Immature natural killer cell (primary cell): ENCODE data around the gene RNFT2. TPM values are rescaled to one million over a fixed set of nuclear protein-coding genes. Genes with fewer than 3 reads are reported as not detected.

Experiments
- DNase-seq, 3 donors: peaks; one replicate each; pipeline ENCODE4 v3.0.0; 2022; ENCODE audit warnings: mixed read lengths in 1 of 3
- H3K27ac Mint-ChIP-seq, 6 donors: one replicate each; pipeline ENCODE4 v1.8.0; 2020; ENCODE audit warnings: mixed read lengths in 6 of 6, mild to moderate bottlenecking in 5 of 6, inconsistent platforms in 4 of 6, moderate library complexity in 3 of 6
- H3K27me3 Mint-ChIP-seq, 3 donors: one replicate each; pipeline ENCODE4 v1.8.0; 2020 to 2021; ENCODE audit warnings: low read depth in 3 of 3, mild to moderate bottlenecking in 3 of 3, mixed read lengths in 3 of 3, moderate library complexity in 3 of 3, inconsistent platforms in 1 of 3
- H3K36me3 Mint-ChIP-seq, 3 donors: one replicate each; pipeline ENCODE4 v1.8.0; 2020; ENCODE audit warnings: mixed read lengths in 3 of 3, inconsistent platforms in 2 of 3, mild to moderate bottlenecking in 2 of 3
- H3K4me1 Mint-ChIP-seq, 2 donors: one replicate each; pipeline ENCODE4 v1.8.0; 2020; ENCODE audit warnings: inconsistent platforms in 2 of 2, mild to moderate bottlenecking in 2 of 2, mixed read lengths in 2 of 2, moderate library complexity in 1 of 2
- H3K4me3 Mint-ChIP-seq, 5 donors: one replicate each; pipeline ENCODE4 v1.8.0; 2020; ENCODE audit warnings: mild to moderate bottlenecking in 5 of 5, mixed read lengths in 5 of 5, inconsistent platforms in 3 of 5, moderate library complexity in 3 of 5
- H3K9me3 Mint-ChIP-seq, 6 donors: one replicate each; pipeline ENCODE4 v1.8.0; 2020; ENCODE audit warnings: mild to moderate bottlenecking in 6 of 6, mixed read lengths in 6 of 6, inconsistent platforms in 4 of 6, moderate library complexity in 3 of 6
- polyA plus RNA-seq, 3 donors: library from polyadenylated mRNA; unstranded; fragments of 300-500 nt; fragmentation: Illumina TruSeq; gene quantifications; one replicate each; pipeline ENCODE4 v1.2.3, GENCODE V29; 2021

RNFT2 gene
- polyA plus RNA-seq, 3 donors from 2014 or later, result 1.3 to 1.4 TPM; not detected in 1

GRCh38 chr12:116878567-116879508 lies 140.7 kb downstream of the RNFT2 start:
- no peak for DNase-seq

GRCh38 chr12:116879509-116880212 lies 141.5 kb downstream of the RNFT2 start:
- Mint-ChIP-seq H3K36me3 (peaks cover 0 to 1% (median 0%) of the 10 kb centered on the region in 3 donors), H3K4me3 (peak overlapping the region; percentile 2 to 76 (median 61)), H3K9me3 (peaks cover 0 to 3% (median 1%) of the 10 kb centered on the region in 6 donors), H3K27ac (no peak overlapping the region), H3K27me3 (peaks cover 17 to 34% (median 28%) of the 10 kb centered on the region in 3 donors), H3K4me1 (peaks cover 14 to 28% of the 10 kb centered on the region in 2 donors)
- no peak for DNase-seq

More at GRCh38 chr12:116878567-116879508, 140.7 kb downstream of the RNFT2 start:
- H3K9me3 Mint-ChIP-seq, result peaks cover 0 to 8% (median 3%) of the 10 kb centered on the region in 6 donors
- H3K27me3 Mint-ChIP-seq, result peaks cover 21 to 37% (median 27%) of the 10 kb centered on the region in 3 donors
- H3K36me3 Mint-ChIP-seq, result no peaks in the 10 kb centered on the region
- peaks cover 14 to 28% of the 10 kb centered on the region in 2 donors for H3K4me1 Mint-ChIP-seq
- H3K4me3 Mint-ChIP-seq, result peak overlapping the region in 4 of 5 donors; percentile 30 to 66 (median 49)
- no peak overlapping the region for H3K27ac Mint-ChIP-seq

GRCh38 chr12:116880213-116880816 lies 142.2 kb downstream of the RNFT2 start:
- H3K36me3 Mint-ChIP-seq, result peaks cover 0 to 3% (median 0%) of the 10 kb centered on the region in 3 donors
- H3K27me3 Mint-ChIP-seq, result peaks cover 18 to 37% (median 28%) of the 10 kb centered on the region in 3 donors
- no peak for DNase-seq
- peak overlapping the region; percentile 36 to 79 (median 53) for H3K4me3 Mint-ChIP-seq
- H3K27ac Mint-ChIP-seq, result peak overlapping the region in 1 of 6 donors; percentile 43
- peaks cover 0 to 3% (median 0%) of the 10 kb centered on the region in 6 donors for H3K9me3 Mint-ChIP-seq
- H3K4me1 Mint-ChIP-seq, result peaks cover 14 to 28% of the 10 kb centered on the region in 2 donors

GRCh38 chr12:116880817-116881324 lies 142.8 kb downstream of the RNFT2 start:
- no peak for DNase-seq
- Mint-ChIP-seq H3K27me3 (peaks cover 18 to 38% (median 28%) of the 10 kb centered on the region in 3 donors), H3K9me3 (peaks cover 0 to 3% (median 0%) of the 10 kb centered on the region in 6 donors), H3K36me3 (peaks cover 0 to 3% (median 0%) of the 10 kb centered on the region in 3 donors), H3K27ac (no peak overlapping the region), H3K4me1 (peaks cover 14 to 28% of the 10 kb centered on the region in 2 donors), H3K4me3 (peak overlapping the region; percentile 36 to 79 (median 53))

DNA sequence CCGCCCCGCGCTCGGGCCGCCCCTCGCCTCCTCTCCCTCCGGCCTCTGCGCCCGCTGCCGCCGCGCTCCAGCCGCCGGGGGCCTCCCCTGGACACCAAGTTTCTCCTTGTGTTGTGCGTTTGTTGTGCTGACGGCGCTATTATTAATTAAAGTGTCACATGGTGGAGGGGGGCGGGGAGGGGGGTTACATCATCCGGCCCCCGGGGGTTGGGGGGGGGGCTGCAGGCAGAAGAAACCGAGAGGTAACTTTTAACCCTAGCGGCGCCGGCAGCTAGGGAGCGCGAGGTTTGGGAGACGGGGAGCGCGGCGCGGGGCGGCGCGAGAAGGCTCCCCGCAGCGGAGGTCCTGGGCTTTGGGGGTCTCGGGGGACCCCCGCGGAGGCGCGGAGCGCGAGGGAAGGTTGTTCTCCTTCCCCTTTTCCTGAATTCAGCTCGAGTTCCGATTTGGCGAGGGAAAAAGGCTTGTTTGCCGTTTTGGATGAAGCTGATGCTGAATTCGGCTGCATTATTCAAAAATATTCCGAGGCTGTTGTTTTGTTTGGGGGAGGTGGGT lies 143.3 kb downstream of the RNFT2 start, which contains the start of gene HRK:
Gene HRK, minus strand, starts transcription at position 117 of the 552 bp plus-strand sequence. CDS start 134 bp downstream, outside the sequence.
- H3K27me3 Mint-ChIP-seq, result peaks cover 18 to 40% (median 28%) of the 10 kb centered on the region in 3 donors
- peak within 1 kb of the TSS; percentile 36 to 79 (median 53) for H3K4me3 Mint-ChIP-seq
- H3K36me3 Mint-ChIP-seq, result peaks cover 0 to 3% (median 0%) of the 10 kb centered on the region in 3 donors
- no peak for DNase-seq
- H3K27ac Mint-ChIP-seq, result peak within 1 kb of the TSS in 1 of 6 donors; percentile 43
- H3K9me3 Mint-ChIP-seq, result peaks cover 0 to 3% (median 0%) of the 10 kb centered on the region in 6 donors
- peaks cover 14 to 28% of the 10 kb centered on the region in 2 donors for H3K4me1 Mint-ChIP-seq

DNA sequence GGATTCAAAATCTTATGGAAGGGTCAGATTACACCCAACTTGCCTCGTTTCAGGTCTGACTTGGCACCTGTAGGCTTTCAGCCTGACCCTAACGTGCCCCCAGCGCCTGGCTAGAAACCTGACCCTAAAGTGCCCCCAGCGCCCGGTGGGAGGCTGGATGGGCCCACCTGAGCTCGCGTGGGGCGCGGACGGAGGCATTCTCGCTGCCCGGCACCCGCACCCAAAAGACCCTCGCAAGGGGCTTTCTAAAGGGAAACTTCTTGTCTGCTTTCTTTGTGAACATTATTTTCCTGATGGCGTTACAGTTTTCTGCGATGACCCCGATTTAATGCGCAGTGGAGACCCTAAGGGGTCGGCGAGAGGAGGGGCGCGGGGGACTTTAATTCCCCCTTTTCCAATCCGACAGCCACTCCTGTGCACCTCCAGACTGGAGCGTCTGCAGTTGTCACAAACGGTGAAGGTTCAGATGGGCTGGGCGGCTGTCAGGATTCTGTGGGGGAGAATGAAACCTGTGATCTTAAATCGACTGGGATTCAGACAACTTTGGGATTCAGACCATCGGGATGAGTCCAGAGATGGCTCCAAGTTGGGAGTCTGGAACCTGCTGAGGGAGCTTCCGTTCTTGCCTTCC lies 143.9 kb downstream of the RNFT2 start:
- Mint-ChIP-seq H3K36me3 (peaks cover 0 to 3% (median 0%) of the 10 kb centered on the region in 3 donors), H3K9me3 (peaks cover 0 to 3% (median 0%) of the 10 kb centered on the region in 6 donors), H3K4me1 (peaks cover 14 to 28% of the 10 kb centered on the region in 2 donors), H3K4me3 (peak overlapping the region in 1 of 5 donors; percentile 43), H3K27me3 (peaks cover 18 to 36% (median 25%) of the 10 kb centered on the region in 3 donors), H3K27ac (no peak overlapping the region)
- no peak for DNase-seq

GRCh38 chr12:116882742-116883141 lies 144.6 kb downstream of the RNFT2 start:
- Mint-ChIP-seq H3K36me3 (peaks cover 0 to 3% (median 0%) of the 10 kb centered on the region in 3 donors), H3K27ac (no peak overlapping the region), H3K4me3 (peak overlapping the region in 1 of 5 donors; percentile 20), H3K9me3 (peaks cover 0 to 3% (median 0%) of the 10 kb centered on the region in 6 donors), H3K27me3 (peaks cover 18 to 36% (median 25%) of the 10 kb centered on the region in 3 donors), H3K4me1 (peaks cover 14 to 28% of the 10 kb centered on the region in 2 donors)
- no peak for DNase-seq

GRCh38 chr12:116884871-116885270 lies 146.8 kb downstream of the RNFT2 start:
- Mint-ChIP-seq H3K4me3 (no peak overlapping the region), H3K27me3 (peaks cover 12 to 28% (median 22%) of the 10 kb centered on the region in 3 donors), H3K9me3 (peaks cover 0 to 3% (median 0%) of the 10 kb centered on the region in 6 donors), H3K27ac (no peak overlapping the region), H3K4me1 (peaks cover 7 to 20% of the 10 kb centered on the region in 2 donors), H3K36me3 (peaks cover 0 to 3% (median 0%) of the 10 kb centered on the region in 3 donors)
- DNase-seq, result no peak

DNA sequence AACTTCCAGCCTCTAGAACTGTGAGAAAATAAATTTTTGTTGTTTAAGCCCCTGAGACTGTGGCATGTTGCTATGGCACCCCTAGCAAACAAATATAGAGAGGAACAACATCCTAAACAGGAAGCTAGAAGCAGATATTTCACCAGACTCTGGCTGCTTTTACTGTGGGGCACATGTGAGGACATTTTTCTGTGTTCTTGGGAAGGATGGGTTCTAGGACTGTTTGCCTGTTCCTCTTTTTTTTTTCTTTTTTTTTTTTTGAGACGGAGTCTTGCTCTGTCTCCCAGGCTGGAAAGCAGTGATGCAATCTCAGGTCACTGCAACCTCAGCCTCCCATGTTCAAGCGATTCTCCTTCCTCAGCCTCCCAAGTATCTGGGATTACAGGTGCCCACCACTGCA lies 147.4 kb downstream of the RNFT2 start:
- Mint-ChIP-seq H3K4me3 (no peak overlapping the region), H3K36me3 (peaks cover 0 to 3% (median 0%) of the 10 kb centered on the region in 3 donors), H3K4me1 (peaks cover 2 to 14% of the 10 kb centered on the region in 2 donors), H3K9me3 (peaks cover 0 to 6% (median 0%) of the 10 kb centered on the region in 6 donors), H3K27me3 (peaks cover 10 to 22% (median 19%) of the 10 kb centered on the region in 3 donors), H3K27ac (no peak overlapping the region)
- no peak for DNase-seq

GRCh38 chr12:116887244-116887643 lies 149.1 kb downstream of the RNFT2 start:
- no peak overlapping the region for H3K27ac Mint-ChIP-seq
- peaks cover 6 to 20% (median 14%) of the 10 kb centered on the region in 3 donors for H3K27me3 Mint-ChIP-seq
- H3K4me3 Mint-ChIP-seq, result no peak overlapping the region
- H3K36me3 Mint-ChIP-seq, result peaks cover 0 to 3% (median 0%) of the 10 kb centered on the region in 3 donors
- H3K9me3 Mint-ChIP-seq, result peaks cover 0 to 4% (median 0%) of the 10 kb centered on the region in 6 donors
- H3K4me1 Mint-ChIP-seq, result peaks cover 0 to 6% of the 10 kb centered on the region in 2 donors
- no peak for DNase-seq

DNA sequence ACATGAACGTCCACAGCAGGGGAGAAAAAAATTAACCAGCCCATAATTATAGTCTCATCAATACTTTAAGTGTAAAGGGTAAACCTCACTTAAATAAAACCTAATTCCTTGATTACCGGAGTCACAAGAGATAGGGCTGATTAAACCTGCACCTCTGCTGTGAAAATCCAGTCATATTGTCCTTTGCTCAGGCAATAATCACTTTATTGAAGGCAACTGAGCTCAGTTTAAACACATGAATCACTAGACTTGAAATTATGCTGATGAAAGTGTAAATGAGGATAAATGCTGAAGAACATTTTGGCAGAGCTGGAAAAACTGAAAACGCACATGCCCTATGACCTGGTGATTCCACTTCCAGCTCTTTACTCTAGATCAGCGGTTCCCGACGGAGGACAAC lies 149.8 kb downstream of the RNFT2 start:
- Mint-ChIP-seq H3K27me3 (peaks cover 5 to 16% (median 10%) of the 10 kb centered on the region in 3 donors), H3K9me3 (peaks cover 0 to 4% (median 0%) of the 10 kb centered on the region in 6 donors), H3K27ac (no peak overlapping the region), H3K36me3 (peaks cover 0 to 3% (median 0%) of the 10 kb centered on the region in 3 donors), H3K4me3 (no peak overlapping the region), H3K4me1 (no peaks in the 10 kb centered on the region)
- DNase-seq, result no peak

- Mint-ChIP-seq H3K4me1 (no peaks in the 10 kb centered on the region), H3K4me3 (no peak overlapping the region), H3K9me3 (peaks cover 0 to 2% (median 0%) of the 10 kb centered on the region in 6 donors), H3K27me3 (peaks cover 0 to 10% (median 4%) of the 10 kb centered on the region in 3 donors), H3K27ac (no peak overlapping the region), H3K36me3 (no peaks in the 10 kb centered on the region)
- no peak for DNase-seq
These were observed 152.2 kb downstream of the RNFT2 start for GRCh38 chr12:116890330-116890729.
